ENCODE results near the gene TYW1.
"Not testable (repeated sequence)": the region's sequence is repeated elsewhere in the genome, so short reads cannot be mapped to it uniquely, and the experiment has no call there.

TYW1 gene

DNA sequence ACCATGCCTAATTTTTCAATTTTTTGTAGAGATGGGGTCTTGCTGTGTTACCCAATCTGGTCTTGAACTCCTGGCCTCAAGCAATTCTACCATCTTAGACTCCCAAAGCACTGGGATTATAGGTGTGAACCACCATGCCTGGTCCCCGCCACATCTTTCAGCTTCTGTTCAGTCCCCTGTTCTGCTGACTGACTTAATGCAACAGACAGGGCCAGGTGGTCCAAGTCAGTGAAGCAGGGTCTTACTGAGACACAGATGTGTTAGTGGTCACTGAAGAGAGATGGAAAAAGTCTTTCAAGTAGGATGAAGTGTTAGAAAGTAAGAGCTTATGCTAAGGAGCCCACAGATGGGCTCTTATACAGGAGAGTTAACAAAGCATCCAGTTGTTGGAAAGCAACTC, 246.2 kb downstream of the TYW1 start:
- not testable (repeated sequence) for DNase-seq (ENCODE audit: low spot score)

DNA sequence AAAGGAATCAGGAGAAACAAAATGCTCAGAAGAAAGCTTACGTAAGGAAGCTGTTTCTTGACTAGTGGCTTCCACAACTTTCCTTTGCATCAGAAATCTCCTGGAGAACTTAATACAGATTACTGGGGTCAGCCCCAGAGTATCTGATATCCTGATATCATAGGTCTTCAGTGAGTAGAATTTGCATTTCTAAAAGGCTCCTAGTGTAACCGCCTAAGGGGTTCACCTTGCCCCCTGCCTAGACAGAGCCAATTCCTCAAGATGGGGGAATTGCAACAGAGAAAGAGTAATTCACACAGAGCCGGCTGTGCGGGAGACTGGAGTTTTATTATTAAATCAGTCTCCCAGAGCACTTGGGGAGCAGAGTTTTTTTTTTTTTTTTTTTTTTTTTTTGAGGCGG, 251.7 kb downstream of the TYW1 start:
- DNase-seq (ENCODE audit: low spot score): not testable (repeated sequence)

DNA sequence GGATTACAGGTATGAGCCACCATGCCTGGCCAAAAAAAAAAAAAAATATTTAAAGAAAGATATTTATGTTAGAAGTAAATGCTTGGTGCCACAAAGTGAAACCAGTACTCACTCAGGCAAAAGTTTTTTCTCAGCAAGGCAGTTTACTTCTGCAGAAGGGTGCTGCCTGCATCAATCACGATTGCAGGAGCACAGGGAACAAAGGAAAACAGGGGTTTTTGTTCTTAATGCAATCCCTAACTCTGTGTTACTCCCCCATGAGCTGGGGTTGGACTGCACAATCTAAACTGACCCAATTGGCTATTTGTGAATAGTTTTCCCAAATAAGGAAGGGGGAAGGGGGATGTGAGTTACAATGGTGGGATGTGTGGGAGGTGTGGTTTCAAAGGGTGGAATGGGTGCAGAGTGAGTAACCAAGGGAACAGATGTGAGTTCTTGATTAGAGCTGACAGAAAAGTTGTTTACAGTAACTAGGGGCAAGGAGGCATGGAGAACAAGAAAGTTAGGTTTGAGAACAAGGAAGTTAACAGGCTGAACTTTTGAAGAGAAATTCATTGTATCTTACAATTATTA, 255.4 kb downstream of the TYW1 start:
- no peak for DNase-seq (ENCODE audit: low spot score)

DNA sequence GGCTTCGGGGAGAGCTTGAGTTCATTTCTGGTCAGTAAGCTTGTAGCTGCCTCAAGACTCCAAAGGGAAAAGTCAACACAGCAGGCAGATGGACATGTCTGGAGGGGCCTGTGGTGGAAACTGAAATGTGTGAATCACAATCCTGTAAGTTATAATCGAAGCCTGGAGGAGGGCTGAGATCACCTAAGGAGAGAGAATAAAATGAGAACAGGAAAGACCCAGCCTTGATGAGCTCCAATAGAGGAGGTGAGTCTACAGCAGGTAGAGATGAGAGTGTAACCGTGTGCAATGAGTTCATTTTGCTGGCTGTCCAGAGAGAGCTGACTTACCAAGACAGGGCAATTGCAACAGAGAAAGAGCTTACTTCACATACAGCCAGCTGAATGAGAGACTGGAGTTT, 258.4 kb downstream of the TYW1 start:
- not testable (repeated sequence) for DNase-seq (ENCODE audit: low spot score)

DNA sequence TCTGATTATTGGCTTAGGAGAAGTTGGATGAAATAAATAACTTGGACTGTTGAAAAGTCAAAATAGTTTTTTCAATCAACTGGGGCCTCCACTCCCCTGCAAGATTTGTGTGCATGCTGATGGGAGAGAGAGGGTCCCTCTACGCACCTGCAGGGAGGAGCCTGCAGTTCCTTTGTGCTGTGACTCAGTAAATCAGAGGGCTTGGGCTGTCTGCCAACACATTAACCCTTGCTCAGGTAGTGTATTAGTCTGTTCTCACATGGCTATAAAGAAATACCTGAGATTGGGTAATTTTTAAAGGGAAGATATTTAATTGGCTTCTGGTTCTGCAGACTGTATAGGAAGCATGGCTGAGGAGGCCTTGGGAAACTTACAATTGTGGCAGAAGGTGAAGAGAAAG, 261.1 kb downstream of the TYW1 start:
- DNase-seq (ENCODE audit: low spot score): not testable (repeated sequence)

DNA sequence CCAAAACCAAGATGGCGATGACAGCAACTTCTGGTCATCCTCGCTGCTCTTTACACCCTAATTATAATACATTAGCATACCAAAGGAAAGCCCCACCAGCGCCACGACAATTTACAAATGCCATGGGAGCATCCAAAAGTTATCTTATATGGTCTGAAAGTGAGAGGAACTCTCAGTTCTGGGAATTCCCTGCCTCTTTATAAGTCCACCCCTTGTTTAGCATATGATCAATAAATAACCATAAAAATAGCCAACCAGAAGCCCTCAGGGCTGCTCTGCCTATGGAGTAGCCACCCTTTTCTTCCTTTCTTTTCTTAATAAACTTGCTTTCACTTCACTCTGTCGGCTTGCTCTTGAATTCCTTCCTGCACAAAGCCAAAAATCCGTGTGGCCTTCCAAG, 262.7 kb downstream of the TYW1 start:
- not testable (repeated sequence) for DNase-seq (ENCODE audit: low spot score)

DNA sequence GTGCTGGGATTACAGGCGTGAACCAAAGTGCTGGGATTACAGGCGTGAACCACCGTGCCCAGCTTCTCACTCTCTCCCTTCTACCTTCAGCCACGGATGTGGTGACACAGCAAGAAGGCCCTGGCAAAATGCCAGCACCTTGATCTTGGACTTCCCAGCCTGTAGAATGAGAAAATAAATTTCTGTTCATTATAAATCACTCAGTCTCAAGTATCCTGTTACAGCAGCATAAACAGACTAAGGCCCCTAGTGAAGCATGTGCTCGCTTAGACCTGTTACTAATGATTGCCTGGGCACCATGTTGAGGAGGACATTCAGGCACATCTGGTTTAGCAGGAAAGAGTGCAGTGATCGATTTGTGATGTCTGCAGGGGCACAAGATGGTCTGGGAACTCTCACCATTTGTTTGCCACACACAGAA, 263.5 kb downstream of the TYW1 start:
- DNase-seq (ENCODE audit: low spot score): not testable (repeated sequence)

DNA sequence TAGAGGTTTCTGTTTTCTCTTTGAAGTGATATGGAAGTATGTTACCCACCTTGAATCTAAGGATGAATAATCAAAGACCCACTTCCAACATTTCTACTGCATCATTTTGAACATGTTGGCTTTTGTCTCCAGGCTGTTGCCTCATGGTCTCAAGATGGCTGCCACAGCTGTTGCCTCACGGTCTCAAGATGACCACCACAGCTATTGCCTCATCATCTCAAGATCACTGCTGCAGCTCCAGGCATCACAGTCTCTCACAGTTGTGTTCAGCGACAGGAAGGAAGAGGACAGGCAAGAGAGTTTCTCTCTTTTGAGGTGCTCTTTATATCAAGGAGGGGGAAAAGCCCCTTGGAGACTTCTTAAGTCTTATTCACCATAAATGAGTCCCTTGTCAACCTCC, 267.4 kb downstream of the TYW1 start:
- DNase-seq (ENCODE audit: low spot score): not testable (repeated sequence)

DNA sequence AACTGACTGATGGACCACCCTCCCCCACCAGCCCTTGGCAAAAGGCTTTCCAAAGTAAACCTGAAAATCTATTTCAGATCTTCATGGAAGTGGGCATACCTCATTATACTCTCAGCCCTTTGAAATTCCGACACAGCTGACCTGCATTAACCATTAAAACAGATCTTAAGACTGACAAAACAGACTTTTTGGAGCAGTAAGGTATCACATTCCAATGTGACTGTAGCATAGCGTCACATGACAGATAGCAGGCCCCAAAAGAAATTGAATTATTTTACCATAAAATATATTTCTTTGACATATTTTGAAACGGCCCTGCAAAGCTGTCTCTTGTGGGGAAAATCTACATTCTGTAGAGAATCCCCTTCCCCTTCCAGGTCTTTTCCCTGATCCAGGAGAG, 269.4 kb downstream of the TYW1 start:
- DNase-seq (ENCODE audit: low spot score): peak; percentile 50

DNA sequence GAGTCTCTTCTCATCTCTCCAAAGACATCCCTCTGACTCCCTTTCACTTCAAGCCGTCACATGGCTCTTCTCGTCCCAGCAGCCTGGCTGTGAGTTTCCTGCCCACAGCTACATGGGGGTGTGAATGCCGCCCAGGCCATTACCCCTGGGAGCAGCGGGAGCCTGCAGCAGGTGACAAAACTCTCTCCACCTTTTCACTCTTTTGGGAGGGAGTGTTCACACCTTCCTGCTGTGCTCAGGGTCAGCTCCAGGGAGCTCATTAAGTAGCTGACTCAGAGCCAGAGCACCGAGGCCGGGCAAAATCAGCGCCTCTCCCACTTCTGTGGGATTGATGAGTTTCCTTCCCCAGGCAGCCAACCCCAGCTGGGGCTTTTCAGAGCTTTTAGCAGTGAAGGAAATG, 271.3 kb downstream of the TYW1 start:
- no peak for DNase-seq (ENCODE audit: low spot score)

DNA sequence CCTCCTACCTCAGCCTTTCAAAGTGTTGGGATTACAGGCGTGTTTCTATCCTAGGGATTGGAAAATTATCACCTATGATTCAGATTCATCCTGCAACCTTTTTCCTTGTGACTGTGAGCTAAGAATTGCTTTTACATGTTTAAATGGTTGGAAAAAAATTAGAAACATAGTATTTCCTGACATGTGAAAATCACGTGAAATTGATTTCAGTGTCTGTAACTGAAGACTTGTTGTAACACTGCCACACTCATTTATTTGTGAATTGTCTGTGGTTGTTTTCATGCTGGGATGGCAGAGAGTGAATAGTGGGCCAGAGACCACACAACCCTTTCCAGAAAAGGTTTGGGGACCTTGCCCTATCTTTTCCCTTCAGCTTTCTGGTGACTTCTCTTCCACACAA, 273.3 kb downstream of the TYW1 start:
- DNase-seq (ENCODE audit: low spot score): not testable (repeated sequence)

Small RNA genes lying within 50 kb of the gene (small RNA-seq; reads per million reads assigned to genes)
- 0 reads per million in 2 experiments for gene AC073089.1
- gene MIR4650-1: 0 reads per million in 2 experiments
- 0 reads per million in 2 experiments for gene RN7SL43P

Data from SK-N-DZ (cell line).